HCT116 (cell line): ENCODE measurements around the gene PKP2. TPM values are rescaled to one million over a fixed set of nuclear protein-coding genes. Genes with fewer than 3 reads are reported as not detected.

Source experiments
- ATAC-seq: fragments of 200-7000 bp; cut with Tn5 transposase; 2 replicates; pipeline ENCODE4 v1.9.1; 2020; ENCODE audit warnings: mild to moderate bottlenecking, moderate library complexity
- BruUV-seq: library from RNA; stranded (reverse); fragments of 400-500 nt; replicated peaks from 2 replicates; lab custom pipeline; 2021; lab: Mats Ljungman, UMichigan
- CTCF ChIA-PET: fragments of 300-600 bp; sonication (Branson Sonifier 250); formaldehyde crosslinking; loops from one replicate; lab custom pipeline; 2021; ENCODE audit warnings: antibody characterized with exemption; lab: Charles Lee
- POLR2A ChIA-PET: fragments of 300-600, 350-600 bp; sonication (Branson Sonifier 250); formaldehyde crosslinking; loops from one replicate; lab custom pipeline; 2021; ENCODE audit warnings: antibody characterized with exemption; lab: Charles Lee
- RAD21 ChIA-PET, 2 experiments: fragments of 300-600 bp; sonication (Branson Sonifier 250); formaldehyde crosslinking; loops; one replicate each; lab custom pipeline; 2023; ENCODE audit warnings: low total read pairs in 2 of 2; ENCODE audit not compliant: uncharacterized antibody in 2 of 2, unreplicated experiment in 2 of 2, low non-redundant PET in 1 of 2; lab: Charles Lee
- DNase-seq: peaks from one replicate; pipeline ENCODE4 v3.0.0-alpha.2; 2010; ENCODE audit warnings: low read depth, low spot score
- H2AFZ ChIP-seq: fragments of 200-600 bp; shearing (Covaris generic), sonication (generic); 2 replicates; pipeline ENCODE4 v1.6.1; 2017; ENCODE audit warnings: low read depth, mixed run types, mixed read lengths, antibody characterized with exemption, low read length; ENCODE audit not compliant: poor library complexity, severe bottlenecking
- H3K27ac ChIP-seq: 2 replicates; pipeline ENCODE4 v1.5.1; 2012; ENCODE audit warnings: low read depth, low read length
- H3K27me3 ChIP-seq: fragments of 200-600 bp; sonication (generic); 2 replicates; pipeline ENCODE4 v1.6.1; 2016; ENCODE audit warnings: mixed run types, low read length, mixed read lengths; ENCODE audit not compliant: insufficient read depth
- H3K36me3 ChIP-seq, 2 experiments: fragments of 200-500 bp in 1 of 2; fragments of 200-600 bp in 1 of 2; sonication (Bioruptor generic) in 1 of 2; sonication (generic) in 1 of 2; 2 replicates each; pipeline versions ENCODE4 v1.5.1 to v1.6.1; 2014 to 2016; ENCODE audit warnings: low read length in 2 of 2, inconsistent platforms in 1 of 2, mixed read lengths in 1 of 2, mixed run types in 1 of 2; ENCODE audit not compliant: insufficient read depth in 2 of 2, control insufficient read depth in 1 of 2
- H3K4me1 ChIP-seq, 2 experiments: fragments of 200-600 bp in 1 of 2; sonication (generic) in 1 of 2; 2 replicates each; pipeline versions ENCODE4 v1.5.1 to v1.6.1; 2012 to 2017; ENCODE audit warnings: low read length in 2 of 2, inconsistent platforms in 1 of 2, mild to moderate bottlenecking in 1 of 2, mixed read lengths in 1 of 2, mixed run types in 1 of 2, moderate library complexity in 1 of 2; ENCODE audit not compliant: insufficient read depth in 2 of 2, control insufficient read depth in 1 of 2
- H3K4me2 ChIP-seq: fragments of 200-600 bp; sonication (generic); 2 replicates; pipeline ENCODE4 v1.6.1; 2017; ENCODE audit warnings: mixed run types, low read length, mixed read lengths
- H3K4me3 ChIP-seq, 2 experiments: fragments of 200-600 bp in 1 of 2; sonication (generic) in 1 of 2; replicated peaks in 1 of 2; 2 replicates each; pipeline ENCODE4 v1.5.1; 2011 to 2016; ENCODE audit warnings: low read length in 2 of 2, control low read depth in 1 of 2, low read depth in 1 of 2, mild to moderate bottlenecking in 1 of 2, mixed read lengths in 1 of 2, mixed run types in 1 of 2
- H3K79me2 ChIP-seq: fragments of 200-600 bp; sonication (generic); 2 replicates; pipeline ENCODE4 v1.6.1; 2017; ENCODE audit warnings: mild to moderate bottlenecking, mixed run types, low read length, moderate library complexity, mixed read lengths; ENCODE audit not compliant: insufficient read depth
- H3K9ac ChIP-seq: fragments of 200-600 bp; sonication (generic); 2 replicates; pipeline ENCODE4 v1.6.1; 2016; ENCODE audit warnings: low read length, mixed read lengths
- H3K9me2 ChIP-seq: fragments of 200-600 bp; sonication (generic), shearing (Covaris generic); 2 replicates; pipeline ENCODE4 v1.6.1; 2017; ENCODE audit warnings: mixed run types, mild to moderate bottlenecking, moderate library complexity; ENCODE audit not compliant: insufficient read depth
- H3K9me3 ChIP-seq, 2 experiments: fragments of 200-500 bp in 1 of 2; fragments of 200-600 bp in 1 of 2; sonication (Bioruptor generic) in 1 of 2; sonication (generic) in 1 of 2; 2 replicates each; pipeline ENCODE4 v1.6.1; 2014 to 2017; ENCODE audit warnings: low read length in 2 of 2, mixed read lengths in 2 of 2, inconsistent platforms in 1 of 2, low read depth in 1 of 2, mild to moderate bottlenecking in 1 of 2, mixed run types in 1 of 2, moderate library complexity in 1 of 2; ENCODE audit not compliant: control insufficient read depth in 1 of 2, insufficient read depth in 1 of 2
- H4K20me1 ChIP-seq: fragments of 200-600 bp; sonication (generic), shearing (Covaris generic); 2 replicates; pipeline ENCODE4 v1.6.1; 2017; ENCODE audit warnings: mixed run types, mild to moderate bottlenecking, moderate library complexity; ENCODE audit not compliant: insufficient read depth
- ATF3 ChIP-seq: IDR thresholded peaks from 2 replicates; pipeline ENCODE4 v1.6.1; 2012
- CEBPB ChIP-seq: IDR thresholded peaks from 2 replicates; pipeline ENCODE4 v1.6.1; 2012; ENCODE audit warnings: low read depth
- EGR1 ChIP-seq: IDR thresholded peaks from 2 replicates; pipeline ENCODE4 v1.6.1; 2012; ENCODE audit warnings: low read depth
- ELF1 ChIP-seq: IDR thresholded peaks from 2 replicates; pipeline ENCODE4 v1.6.1; 2012; ENCODE audit warnings: low read depth, borderline replicate concordance
- FOSL1 ChIP-seq: IDR thresholded peaks from 2 replicates; pipeline ENCODE4 v1.6.1; 2012; ENCODE audit warnings: low read depth
- RAD21 ChIP-seq: IDR thresholded peaks from 2 replicates; pipeline ENCODE4 v1.6.1; 2012; ENCODE audit warnings: low read depth, mild to moderate bottlenecking
- REST ChIP-seq: IDR thresholded peaks from 2 replicates; pipeline ENCODE4 v1.6.1; 2012; ENCODE audit warnings: low read depth
- SRF ChIP-seq: IDR thresholded peaks from 2 replicates; pipeline ENCODE4 v1.6.1; 2012; ENCODE audit warnings: low read depth
- YY1 ChIP-seq: IDR thresholded peaks from 2 replicates; pipeline ENCODE4 v1.6.1; 2011; ENCODE audit warnings: low read length, low read depth, moderate library complexity, mild to moderate bottlenecking; ENCODE audit not compliant: insufficient replicate concordance; ENCODE audit errors: extremely low read depth
- ZBTB33 ChIP-seq: IDR thresholded peaks from 2 replicates; pipeline ENCODE4 v1.6.1; 2011; ENCODE audit warnings: mild to moderate bottlenecking, low read length, moderate library complexity; ENCODE audit not compliant: insufficient replicate concordance; ENCODE audit errors: extremely low read depth
- ZNF274 ChIP-seq: fragments of 200-500 bp; sonication (Bioruptor generic); IDR thresholded peaks from 2 replicates; pipeline ENCODE4 v1.6.1; 2014; ENCODE audit warnings: mild to moderate bottlenecking, low read depth, low read length, inconsistent platforms
- intact Hi-C: fragments of 100-400 bp; cut with micrococcal nuclease; formaldehyde crosslinking; loops from 2 replicates; pipeline ENCODE4 v1.10.0; 2022
- total RNA-seq: library from RNA; stranded (reverse); gene quantifications from one replicate; pipeline ENCODE4 v1.2.1, GENCODE V29; 2021; ENCODE audit not compliant: unreplicated experiment
- TF ChIP-seq, protein P1 (sequence below), 3 experiments: fragments of 200-600 bp in 1 of 3; sonication (generic) in 1 of 3; IDR thresholded peaks in 2 of 3; conservative IDR thresholded peaks in 1 of 3; 2 replicates each; pipeline ENCODE4 v1.5.1; 2012 to 2017; ENCODE audit warnings: low read depth in 2 of 3, low read length in 2 of 3, antibody characterized with exemption in 1 of 3, borderline replicate concordance in 1 of 3, control low read depth in 1 of 3, mild to moderate bottlenecking in 1 of 3, mixed read lengths in 1 of 3, mixed run types in 1 of 3, moderate library complexity in 1 of 3; ENCODE audit not compliant: insufficient read depth in 1 of 3

The PKP2 gene
- total RNA-seq, 1 experiment from 2014 or later = 21.5 TPM

- TF ChIP-seq REST (no peak), CEBPB (no peak), ATF3 (no peak)
Measured at GRCh38 chr12:32809196-32809595, 87.4 kb downstream of the PKP2 start (continued).

- ATAC-seq (no peak), DNase-seq (no peak)
- intact Hi-C loops = no loop called here
- H3K27me3 ChIP-seq = no peaks in the 10 kb centered on the region
- CTCF ChIA-PET = no interaction called here
- H4K20me1 ChIP-seq = no peaks in the 10 kb centered on the region
- H3K4me1 ChIP-seq = no peaks in the 10 kb centered on the region
- no peak overlapping the region for H3K27ac ChIP-seq
- no peak overlapping the region for H3K9ac ChIP-seq
- H3K9me2 ChIP-seq = no peaks in the 10 kb centered on the region
- H3K9me3 ChIP-seq = no peaks in the 10 kb centered on the region
- BruUV-seq = no TSS peak
- no peak overlapping the region for H2AFZ ChIP-seq
- POLR2A ChIA-PET = no interaction called here
- H3K4me2 ChIP-seq = no peak overlapping the region
- H3K36me3 ChIP-seq = no peaks in the 10 kb centered on the region; a peak in 1 of 4 replicates
- no peaks in the 10 kb centered on the region for H3K79me2 ChIP-seq
- RAD21 ChIA-PET = no interaction called here
- H3K4me3 ChIP-seq = no peak overlapping the region
- TF ChIP-seq EGR1 (no peak), FOSL1 (no peak), ZNF274 (no peak), ATF3 (no peak), SRF (no peak), YY1 (no peak), REST (no peak), ELF1 (no peak), RAD21 (no peak), ZBTB33 (no peak)
- TF ChIP-seq, protein P1, sequence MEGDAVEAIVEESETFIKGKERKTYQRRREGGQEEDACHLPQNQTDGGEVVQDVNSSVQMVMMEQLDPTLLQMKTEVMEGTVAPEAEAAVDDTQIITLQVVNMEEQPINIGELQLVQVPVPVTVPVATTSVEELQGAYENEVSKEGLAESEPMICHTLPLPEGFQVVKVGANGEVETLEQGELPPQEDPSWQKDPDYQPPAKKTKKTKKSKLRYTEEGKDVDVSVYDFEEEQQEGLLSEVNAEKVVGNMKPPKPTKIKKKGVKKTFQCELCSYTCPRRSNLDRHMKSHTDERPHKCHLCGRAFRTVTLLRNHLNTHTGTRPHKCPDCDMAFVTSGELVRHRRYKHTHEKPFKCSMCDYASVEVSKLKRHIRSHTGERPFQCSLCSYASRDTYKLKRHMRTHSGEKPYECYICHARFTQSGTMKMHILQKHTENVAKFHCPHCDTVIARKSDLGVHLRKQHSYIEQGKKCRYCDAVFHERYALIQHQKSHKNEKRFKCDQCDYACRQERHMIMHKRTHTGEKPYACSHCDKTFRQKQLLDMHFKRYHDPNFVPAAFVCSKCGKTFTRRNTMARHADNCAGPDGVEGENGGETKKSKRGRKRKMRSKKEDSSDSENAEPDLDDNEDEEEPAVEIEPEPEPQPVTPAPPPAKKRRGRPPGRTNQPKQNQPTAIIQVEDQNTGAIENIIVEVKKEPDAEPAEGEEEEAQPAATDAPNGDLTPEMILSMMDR (IDR thresholded peaks at IDR 0.05 in 2 of 3, conservative IDR thresholded peaks at IDR 0.05 in 1 of 3; ENCODE audit: borderline replicate concordance in 1 of 3, insufficient read depth in 1 of 3, low read depth in 2 of 3, low read length in 2 of 3) = no peak
Measured at GRCh38 chr12:32804301-32804700, 92.3 kb downstream of the PKP2 start.
